Measurements from ENCODE around the gene ELP1. TPM values are rescaled to one million over a fixed set of nuclear protein-coding genes. Genes with fewer than 3 reads are reported as not detected.
"Not testable (repeated sequence)": the region's sequence is repeated elsewhere in the genome, so short reads cannot be mapped to it uniquely, and the experiment has no call there.

ELP1 gene
- total RNA-seq, 1 experiment from 2014 or later: 27.9 TPM

DNA sequence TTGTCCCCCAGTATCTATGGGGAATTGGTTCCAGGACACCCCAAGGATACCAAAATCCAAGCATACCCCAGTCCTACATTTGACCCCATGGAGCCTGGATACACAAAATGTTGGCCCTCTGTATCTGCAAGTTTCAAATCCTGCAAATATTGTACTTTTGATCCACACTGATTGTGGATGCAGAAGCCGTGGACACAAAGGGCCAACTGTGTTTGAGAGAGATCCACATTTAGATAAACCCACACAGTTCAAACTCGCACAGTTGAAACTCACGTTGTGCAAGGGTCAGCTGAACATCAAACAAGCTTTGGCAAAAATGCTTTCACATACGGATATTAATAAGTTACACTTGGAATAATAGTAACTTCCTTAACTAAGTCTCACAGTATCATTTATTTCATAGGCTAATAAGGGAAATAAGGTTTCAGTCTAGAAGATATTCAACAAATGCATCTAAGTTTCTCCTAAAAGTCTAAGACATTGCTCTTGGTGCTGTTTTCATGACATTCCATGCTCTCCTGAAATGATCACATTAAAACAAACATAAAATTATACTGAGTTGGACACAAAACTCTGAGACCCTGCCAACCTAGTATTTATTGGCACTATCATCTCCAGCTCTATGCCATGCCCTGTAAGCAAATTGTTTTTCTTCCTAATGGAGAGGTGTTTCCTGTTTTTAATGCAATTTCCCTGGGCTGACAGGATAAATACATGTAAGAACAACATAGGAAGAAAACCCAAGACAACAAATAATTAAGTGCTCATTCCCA lies 39.5 kb downstream of the ELP1 start:
- no peaks in the 10 kb centered on the region for H3K27me3 Mint-ChIP-seq (ENCODE audit: low read depth)
- H3K9me3 Mint-ChIP-seq: no peaks in the 10 kb centered on the region
- ChIA-PET CTCF (no interaction called here), POLR2A (no interaction called here)
- no peak overlapping the region for H3K4me3 Mint-ChIP-seq
- DNase-seq (ENCODE audit: low spot score) (no peak), ATAC-seq (no peak)
- no peak overlapping the region for H3K27ac Mint-ChIP-seq
- H3K4me1 Mint-ChIP-seq: no peaks in the 10 kb centered on the region
- peaks cover 74% of the 10 kb centered on the region for H3K36me3 Mint-ChIP-seq
- TF ChIP-seq GABPB1 (CRISPR knock-in tag; IDR thresholded peaks at IDR 0.05): peak; percentile 28; the same call in 1 of the 2 replicates
- no peak for TF ChIP-seq OVOL2 (CRISPR knock-in tag; IDR thresholded peaks at IDR 0.05; ENCODE audit: borderline replicate concordance)

GRCh38 chr9:108889649-108890067 lies 44.3 kb downstream of the ELP1 start:
- Mint-ChIP-seq H3K9me3 (no peaks in the 10 kb centered on the region), H3K4me1 (no peaks in the 10 kb centered on the region), H3K4me3 (no peak overlapping the region), H3K27ac (no peak overlapping the region), H3K27me3 (ENCODE audit: low read depth) (no peaks in the 10 kb centered on the region), H3K36me3 (peaks cover 38% of the 10 kb centered on the region)
- no peak for DNase-seq (ENCODE audit: low spot score)
- ChIA-PET CTCF (interaction anchor here (1.1 to 1.4 kb wide), 2 partner anchors 61 to 65 kb away, joined by 3 to 4 read pairs; no protein-coding TSS in a partner anchor), POLR2A (no interaction called here)
- no peak for ATAC-seq
- TF ChIP-seq OVOL2 (CRISPR knock-in tag; IDR thresholded peaks at IDR 0.05; ENCODE audit: borderline replicate concordance) (no peak), JAZF1 (CRISPR knock-in tag; IDR thresholded peaks at IDR 0.05) (no peak)
- TF ChIP-seq, protein P1, sequence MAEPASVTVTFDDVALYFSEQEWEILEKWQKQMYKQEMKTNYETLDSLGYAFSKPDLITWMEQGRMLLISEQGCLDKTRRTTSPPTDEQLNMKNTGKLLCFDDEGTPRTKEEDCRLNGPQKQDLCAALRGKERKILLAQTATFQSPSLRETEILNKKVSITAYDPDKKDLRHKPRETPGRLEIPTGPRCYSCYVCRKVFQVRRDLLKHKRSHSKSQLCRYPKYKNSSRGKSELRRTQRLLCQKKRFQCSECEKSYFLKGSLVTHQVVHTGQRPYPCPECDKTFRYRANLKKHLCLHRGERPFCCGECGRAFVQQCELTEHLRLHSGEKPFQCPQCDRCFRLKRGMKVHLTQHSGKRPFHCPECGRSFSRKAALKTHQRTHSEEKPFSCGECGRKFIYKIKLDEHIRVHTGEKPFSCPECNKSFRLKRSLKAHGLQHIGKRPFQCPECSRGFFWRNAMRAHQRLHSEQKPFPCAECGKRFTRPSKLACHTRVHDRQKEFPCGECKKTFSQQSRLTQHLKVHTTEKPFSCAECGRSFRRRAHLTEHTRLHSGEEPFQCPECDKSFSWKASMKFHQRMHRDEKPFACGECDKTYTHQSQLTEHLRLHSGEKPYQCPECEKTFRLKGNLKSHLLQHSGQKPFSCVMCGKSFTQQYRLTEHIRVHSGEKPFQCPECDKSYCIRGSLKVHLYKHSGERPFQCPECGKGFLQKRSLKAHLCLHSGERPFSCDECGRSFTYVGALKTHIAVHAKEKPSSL (CRISPR knock-in tag; conservative IDR thresholded peaks at IDR 0.05): no peak

GRCh38 chr9:108886594-108887271 lies 47.2 kb downstream of the ELP1 start:
- H3K4me3 Mint-ChIP-seq; H3K4me1 Mint-ChIP-seq; ATAC-seq; POLR2A ChIA-PET; DNase-seq (ENCODE audit: low spot score); CTCF ChIA-PET; H3K27me3 Mint-ChIP-seq (ENCODE audit: low read depth); H3K9me3 Mint-ChIP-seq: not testable (repeated sequence)
- peaks cover 28% of the 10 kb centered on the region for H3K36me3 Mint-ChIP-seq
- H3K27ac Mint-ChIP-seq: 0 out of 2 replicates have a peak overlapping the region, but pooled peaks have one; percentile 1

DNA sequence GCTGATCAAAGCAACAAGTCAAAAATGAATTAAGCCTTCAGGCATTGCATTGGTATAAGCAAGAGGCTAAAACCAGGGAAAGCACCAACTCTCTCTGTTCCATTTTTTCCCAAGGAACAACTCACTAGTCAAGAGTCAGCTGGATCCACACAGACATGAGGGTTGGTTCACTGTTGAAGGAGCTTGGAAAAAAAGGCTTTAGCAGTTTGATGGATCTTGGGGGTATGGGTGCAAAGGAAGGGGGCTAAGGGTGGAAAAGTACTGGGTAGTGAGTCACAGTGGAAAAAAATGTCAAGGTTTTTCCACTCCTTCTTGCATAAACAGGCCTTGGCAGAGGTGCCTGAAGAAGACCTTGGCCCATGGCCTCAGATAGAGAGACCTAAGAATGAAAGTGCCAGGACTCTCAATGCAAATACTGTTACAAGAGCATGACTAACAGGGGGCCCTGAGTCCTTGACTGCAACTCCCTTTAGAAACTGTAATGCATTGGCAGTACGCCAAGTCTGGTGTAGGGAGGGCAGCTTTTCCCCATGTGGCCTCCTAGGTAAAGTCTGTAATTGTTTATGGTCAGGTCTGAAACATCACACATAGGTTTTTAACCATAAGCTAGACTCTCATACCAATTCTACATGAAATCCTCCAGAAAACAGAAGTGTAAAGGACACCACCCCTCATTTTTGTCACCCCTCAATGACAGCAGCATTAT lies 48.1 kb downstream of the ELP1 start:
- Mint-ChIP-seq H3K4me3 (no peak overlapping the region), H3K27ac (0 out of 2 replicates have a peak overlapping the region, but pooled peaks have one; percentile 1), H3K9me3 (no peaks in the 10 kb centered on the region), H3K4me1 (no peaks in the 10 kb centered on the region), H3K27me3 (ENCODE audit: low read depth) (no peaks in the 10 kb centered on the region), H3K36me3 (peaks cover 19% of the 10 kb centered on the region)
- TF ChIP-seq, protein P2, sequence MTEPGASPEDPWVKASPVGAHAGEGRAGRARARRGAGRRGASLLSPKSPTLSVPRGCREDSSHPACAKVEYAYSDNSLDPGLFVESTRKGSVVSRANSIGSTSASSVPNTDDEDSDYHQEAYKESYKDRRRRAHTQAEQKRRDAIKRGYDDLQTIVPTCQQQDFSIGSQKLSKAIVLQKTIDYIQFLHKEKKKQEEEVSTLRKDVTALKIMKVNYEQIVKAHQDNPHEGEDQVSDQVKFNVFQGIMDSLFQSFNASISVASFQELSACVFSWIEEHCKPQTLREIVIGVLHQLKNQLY (CRISPR knock-in tag; IDR thresholded peaks at IDR 0.05): no peak
- peak; percentile 88 for TF ChIP-seq GABPB1 (CRISPR knock-in tag; IDR thresholded peaks at IDR 0.05)
- no peak for DNase-seq (ENCODE audit: low spot score)
- no peak for ATAC-seq
- ChIA-PET CTCF (no interaction called here), POLR2A (no interaction called here)

DNA sequence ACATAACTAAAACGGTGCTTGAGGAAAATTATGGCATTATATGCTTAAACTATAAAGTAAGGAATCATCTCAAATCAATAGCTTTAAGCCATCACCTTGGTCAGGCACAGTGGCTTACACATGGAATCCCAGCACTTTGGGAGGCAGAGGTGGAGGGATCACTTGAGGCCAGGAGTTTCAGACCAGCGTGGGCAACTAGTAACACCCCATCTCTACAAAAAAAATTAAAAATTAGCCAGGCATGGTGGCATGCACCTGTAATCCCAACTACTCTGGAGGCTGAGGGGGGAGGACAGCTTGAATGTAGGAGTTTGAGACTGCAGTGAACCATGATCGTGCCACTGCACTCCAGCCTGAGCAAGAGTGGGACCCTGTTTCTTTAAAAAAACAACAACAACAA lies 49.2 kb downstream of the ELP1 start:
- no peak overlapping the region for H3K27ac Mint-ChIP-seq
- ATAC-seq (no peak), DNase-seq (ENCODE audit: low spot score) (no peak)
- H3K27me3 Mint-ChIP-seq (ENCODE audit: low read depth): no peaks in the 10 kb centered on the region
- TF ChIP-seq JUN (CRISPR knock-in tag; IDR thresholded peaks at IDR 0.05) (no peak), CREB1 (CRISPR knock-in tag; IDR thresholded peaks at IDR 0.05) (no peak), ZNF317 (CRISPR knock-in tag; IDR thresholded peaks at IDR 0.05; ENCODE audit: borderline replicate concordance, low read depth) (no peak), OVOL2 (CRISPR knock-in tag; IDR thresholded peaks at IDR 0.05; ENCODE audit: borderline replicate concordance) (no peak)
- TF ChIP-seq, protein P1 (CRISPR knock-in tag; conservative IDR thresholded peaks at IDR 0.05): no peak
- no peaks in the 10 kb centered on the region for H3K9me3 Mint-ChIP-seq
- POLR2A ChIA-PET: no interaction called here
- H3K36me3 Mint-ChIP-seq: peaks cover 12% of the 10 kb centered on the region
- H3K4me3 Mint-ChIP-seq: no peak overlapping the region
- CTCF ChIA-PET: no interaction called here
- no peaks in the 10 kb centered on the region for H3K4me1 Mint-ChIP-seq

All from WTC11 (cell line).